ENCODE results near the gene UBL4B.

- TF ChIP-seq YY1 (IDR thresholded peaks at IDR 0.05; ENCODE audit: insufficient read depth, insufficient read length) (no peak), SUZ12 (IDR thresholded peaks at IDR 0.05; ENCODE audit: extremely low read depth, insufficient read depth, insufficient read length) (no peak), ZNF274 (IDR thresholded peaks at IDR 0.05; ENCODE audit: low read depth, low read length) (no peak)
Measured at GRCh38 chr1:110160538-110161100, 48.4 kb downstream of the UBL4B start.

All from NT2/D1 (cell line).